ENCODE data around the gene GDAP1L1.
A peak's percentile ranks its signal among the peaks of the same experiment; 100 is the strongest.
"Not testable (repeated sequence)": the region's sequence is repeated elsewhere in the genome, so short reads cannot be mapped to it uniquely, and the experiment has no call there.

Gene GDAP1L1

DNA sequence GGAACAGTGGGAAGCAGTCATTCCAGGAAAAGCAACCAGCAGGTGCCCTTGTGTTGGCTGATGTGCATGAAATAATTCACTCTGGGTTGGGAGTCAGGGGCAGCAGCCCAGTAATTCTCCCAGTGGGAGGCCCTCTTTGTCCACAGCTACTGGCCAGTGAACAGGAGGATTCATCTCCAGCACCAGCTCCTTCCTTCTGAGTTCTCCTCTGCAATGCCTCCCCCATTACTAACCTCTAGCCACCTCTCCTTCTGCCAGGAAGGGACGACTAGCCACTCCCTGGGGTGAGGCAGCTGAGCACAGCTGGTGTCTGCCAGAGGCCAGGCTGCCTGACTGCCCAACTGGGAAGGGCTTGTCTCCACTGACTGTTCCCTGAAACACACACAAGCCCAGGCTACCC, 77.2 kb downstream of the GDAP1L1 start:
- Histone ChIP-seq H3K27ac (ENCODE audit: low read depth, low read length) (no peak overlapping the region), H3K4ac (ENCODE audit: low read depth, low read length) (no peak overlapping the region), H3K14ac (ENCODE audit: low read length) (no peak overlapping the region), H3K23ac (ENCODE audit: low read length) (no peak overlapping the region), H2BK120ac (ENCODE audit: insufficient read depth, low read length, poor library complexity) (no peak overlapping the region), H3K9ac (ENCODE audit: low read length) (peak overlapping the region; percentile 18), H3K18ac (ENCODE audit: low read length) (no peak overlapping the region), H3K27me3 (ENCODE audit: insufficient read depth, low read length) (no peaks in the 10 kb centered on the region), H3K4me3 (ENCODE audit: low read depth, low read length) (no peak overlapping the region), H3K4me2 (ENCODE audit: low read length) (no peak overlapping the region), H3K79me2 (ENCODE audit: control insufficient read depth, insufficient read depth, low read length, poor library complexity) (no peaks in the 10 kb centered on the region), H2BK5ac (ENCODE audit: low read depth, low read length, poor library complexity) (no peak overlapping the region), H3K79me1 (ENCODE audit: low read length) (peaks cover 3% of the 10 kb centered on the region), H3K4me1 (ENCODE audit: control insufficient read depth in 1 of 2, insufficient read depth in 2 of 2, low read length in 2 of 2) (peaks cover 4% of the 10 kb centered on the region in 2 experiments), H3K36me3 (ENCODE audit: control insufficient read depth in 1 of 2, insufficient read depth in 2 of 2, low read length in 2 of 2) (no peaks in the 10 kb centered on the region), H2AK5ac (ENCODE audit: low read length) (no peak overlapping the region), H4K91ac (ENCODE audit: low read depth, low read length) (no peak overlapping the region), H4K12ac (ENCODE audit: low read depth, low read length) (no peak overlapping the region), H2BK12ac (ENCODE audit: low read length) (no peak overlapping the region), H4K8ac (ENCODE audit: low read depth, low read length) (no peak overlapping the region), H3K9me3 (ENCODE audit: insufficient read depth, low read depth, low read length) (no peaks in the 10 kb centered on the region), H2AFZ (ENCODE audit: insufficient read depth, low read length, poor library complexity) (no peak overlapping the region)
- WGBS (ENCODE audit: extremely low coverage, insufficient coverage, insufficient read length): no CpG with 5 or more reads among the region's 1 CpG
- DNase-seq: no peak

GRCh38 chr20:44326391-44327159, 79.5 kb downstream of the GDAP1L1 start:
- H4K91ac ChIP-seq (ENCODE audit: low read depth, low read length): no peak overlapping the region
- H3K23ac ChIP-seq (ENCODE audit: low read length): no peak overlapping the region
- peak overlapping the region; percentile 14 for H2BK120ac ChIP-seq (ENCODE audit: insufficient read depth, low read length, poor library complexity)
- no peak overlapping the region for H2BK12ac ChIP-seq (ENCODE audit: low read length)
- WGBS (ENCODE audit: extremely low coverage, insufficient coverage, insufficient read length): no CpG with 5 or more reads among the region's 50 CpGs
- no peak for DNase-seq
- no peak overlapping the region for H2AK5ac ChIP-seq (ENCODE audit: low read length)
- peak overlapping the region; percentile 62 for H2AFZ ChIP-seq (ENCODE audit: insufficient read depth, low read length, poor library complexity)
- H3K18ac ChIP-seq (ENCODE audit: low read length): no peak overlapping the region
- H3K4ac ChIP-seq (ENCODE audit: low read depth, low read length): no peak overlapping the region
- no peaks in the 10 kb centered on the region for H3K36me3 ChIP-seq (ENCODE audit: control insufficient read depth in 1 of 2, insufficient read depth in 2 of 2, low read length in 2 of 2)
- H3K27me3 ChIP-seq (ENCODE audit: insufficient read depth, low read length): no peaks in the 10 kb centered on the region
- no peak overlapping the region for H3K9ac ChIP-seq (ENCODE audit: low read length)
- H4K12ac ChIP-seq (ENCODE audit: low read depth, low read length): peak overlapping the region; percentile 71
- no peak overlapping the region for H2BK5ac ChIP-seq (ENCODE audit: low read depth, low read length, poor library complexity)
- no peak overlapping the region for H3K27ac ChIP-seq (ENCODE audit: low read depth, low read length)
- H3K79me1 ChIP-seq (ENCODE audit: low read length): peaks cover 3% of the 10 kb centered on the region
- H4K8ac ChIP-seq (ENCODE audit: low read depth, low read length): peak overlapping the region; percentile 42
- H3K79me2 ChIP-seq (ENCODE audit: control insufficient read depth, insufficient read depth, low read length, poor library complexity): no peaks in the 10 kb centered on the region
- no peaks in the 10 kb centered on the region for H3K9me3 ChIP-seq (ENCODE audit: insufficient read depth, low read depth, low read length)
- peak overlapping the region; percentile 39 for H3K4me3 ChIP-seq (ENCODE audit: low read depth, low read length)
- H3K4me2 ChIP-seq (ENCODE audit: low read length): peak overlapping the region; percentile 70
- no peak overlapping the region for H3K14ac ChIP-seq (ENCODE audit: low read length)
- H3K4me1 ChIP-seq (ENCODE audit: control insufficient read depth in 1 of 2, insufficient read depth in 2 of 2, low read length in 2 of 2): peaks cover 4% of the 10 kb centered on the region in 2 experiments

- H3K9me3 ChIP-seq (ENCODE audit: insufficient read depth, low read depth, low read length); DNase-seq; H2AK5ac ChIP-seq (ENCODE audit: low read length); H2AFZ ChIP-seq (ENCODE audit: insufficient read depth, low read length, poor library complexity); H4K12ac ChIP-seq (ENCODE audit: low read depth, low read length); H3K4ac ChIP-seq (ENCODE audit: low read depth, low read length); H3K23ac ChIP-seq (ENCODE audit: low read length); H4K8ac ChIP-seq (ENCODE audit: low read depth, low read length); H4K91ac ChIP-seq (ENCODE audit: low read depth, low read length); H3K36me3 ChIP-seq (ENCODE audit: control insufficient read depth in 1 of 2, insufficient read depth in 2 of 2, low read length in 2 of 2); H2BK12ac ChIP-seq (ENCODE audit: low read length); H3K79me2 ChIP-seq (ENCODE audit: control insufficient read depth, insufficient read depth, low read length, poor library complexity); H3K14ac ChIP-seq (ENCODE audit: low read length); H3K27ac ChIP-seq (ENCODE audit: low read depth, low read length); H3K79me1 ChIP-seq (ENCODE audit: low read length); H3K18ac ChIP-seq (ENCODE audit: low read length); H2BK120ac ChIP-seq (ENCODE audit: insufficient read depth, low read length, poor library complexity); H3K4me2 ChIP-seq (ENCODE audit: low read length); H3K4me3 ChIP-seq (ENCODE audit: low read depth, low read length); H3K27me3 ChIP-seq (ENCODE audit: insufficient read depth, low read length); H2BK5ac ChIP-seq (ENCODE audit: low read depth, low read length, poor library complexity); H3K9ac ChIP-seq (ENCODE audit: low read length); H3K4me1 ChIP-seq (ENCODE audit: control insufficient read depth in 1 of 2, insufficient read depth in 2 of 2, low read length in 2 of 2): not testable (repeated sequence)
- WGBS (ENCODE audit: extremely low coverage, insufficient coverage, insufficient read length): no CpG with 5 or more reads among the region's 7 CpGs
These were observed 80.6 kb downstream of the GDAP1L1 start for GRCh38 chr20:44327748-44328147.

GRCh38 chr20:44328428-44328827, 81.3 kb downstream of the GDAP1L1 start:
- H2AK5ac ChIP-seq (ENCODE audit: low read length): no peak overlapping the region
- H3K4me3 ChIP-seq (ENCODE audit: low read depth, low read length): no peak overlapping the region
- no CpG with 5 or more reads among the region's 4 CpGs for WGBS (ENCODE audit: extremely low coverage, insufficient coverage, insufficient read length)
- no peak overlapping the region for H4K8ac ChIP-seq (ENCODE audit: low read depth, low read length)
- peaks cover 3% of the 10 kb centered on the region for H3K79me1 ChIP-seq (ENCODE audit: low read length)
- no peak overlapping the region for H4K12ac ChIP-seq (ENCODE audit: low read depth, low read length)
- no peaks in the 10 kb centered on the region for H3K79me2 ChIP-seq (ENCODE audit: control insufficient read depth, insufficient read depth, low read length, poor library complexity)
- H3K9ac ChIP-seq (ENCODE audit: low read length): no peak overlapping the region
- no peak overlapping the region for H3K4me2 ChIP-seq (ENCODE audit: low read length)
- H3K9me3 ChIP-seq (ENCODE audit: insufficient read depth, low read depth, low read length): no peaks in the 10 kb centered on the region
- H3K27ac ChIP-seq (ENCODE audit: low read depth, low read length): no peak overlapping the region
- H3K23ac ChIP-seq (ENCODE audit: low read length): no peak overlapping the region
- no peak overlapping the region for H2AFZ ChIP-seq (ENCODE audit: insufficient read depth, low read length, poor library complexity)
- no peak overlapping the region for H2BK5ac ChIP-seq (ENCODE audit: low read depth, low read length, poor library complexity)
- no peak overlapping the region for H3K18ac ChIP-seq (ENCODE audit: low read length)
- no peak overlapping the region for H3K4ac ChIP-seq (ENCODE audit: low read depth, low read length)
- H3K4me1 ChIP-seq (ENCODE audit: control insufficient read depth in 1 of 2, insufficient read depth in 2 of 2, low read length in 2 of 2): peaks cover 4% of the 10 kb centered on the region in 2 experiments
- DNase-seq: no peak
- H2BK12ac ChIP-seq (ENCODE audit: low read length): no peak overlapping the region
- H2BK120ac ChIP-seq (ENCODE audit: insufficient read depth, low read length, poor library complexity): no peak overlapping the region
- no peaks in the 10 kb centered on the region for H3K27me3 ChIP-seq (ENCODE audit: insufficient read depth, low read length)
- no peak overlapping the region for H4K91ac ChIP-seq (ENCODE audit: low read depth, low read length)
- no peak overlapping the region for H3K14ac ChIP-seq (ENCODE audit: low read length)
- H3K36me3 ChIP-seq (ENCODE audit: control insufficient read depth in 1 of 2, insufficient read depth in 2 of 2, low read length in 2 of 2): no peaks in the 10 kb centered on the region
